ENCODE results near the gene RPS5. TPM values are rescaled to one million over a fixed set of nuclear protein-coding genes. Genes with fewer than 3 reads are reported as not detected.

The RPS5 gene
- total RNA-seq, 1 donor from 2014 or later = 634 TPM

DNA sequence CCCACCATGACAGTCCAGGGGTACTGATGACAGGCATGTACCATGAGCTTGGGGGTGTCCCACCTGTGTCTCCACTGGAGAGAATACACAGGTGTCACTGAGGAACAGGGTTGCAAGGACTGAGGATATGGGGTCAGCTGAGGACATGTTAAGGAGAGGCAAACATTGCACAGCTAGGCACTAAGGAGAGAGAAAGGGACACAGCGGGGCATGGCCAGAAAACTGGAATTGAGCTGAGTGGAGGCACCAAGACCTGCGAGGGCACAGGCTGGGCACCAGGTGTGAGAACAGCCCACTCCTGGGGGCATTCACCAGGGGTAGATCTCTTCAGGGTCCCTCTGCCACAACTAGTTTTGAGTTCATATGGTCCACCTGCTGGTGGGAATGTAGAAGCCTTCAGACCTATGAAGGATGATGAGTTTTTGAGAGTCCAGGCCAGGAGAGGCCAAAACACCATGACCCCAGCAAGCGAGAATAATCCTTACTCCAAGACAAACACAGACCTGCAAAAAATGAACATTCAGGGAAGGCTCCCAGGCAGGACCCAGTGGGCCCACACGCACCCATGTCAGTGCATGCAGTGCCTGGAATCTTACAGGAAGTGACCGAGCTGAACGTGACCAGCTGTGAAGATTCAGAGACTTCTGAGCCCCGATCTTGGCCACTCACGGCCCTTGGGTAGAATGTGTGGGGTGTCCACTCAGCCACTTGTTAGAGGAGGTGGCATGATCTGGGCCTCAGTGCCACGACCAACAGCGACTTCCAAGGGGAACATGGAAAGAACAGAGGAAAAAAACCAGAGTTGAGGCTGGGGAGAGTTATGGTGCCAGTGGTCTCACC is 20.0 kb downstream of the RPS5 start:
- TF ChIP-seq, protein P1, sequence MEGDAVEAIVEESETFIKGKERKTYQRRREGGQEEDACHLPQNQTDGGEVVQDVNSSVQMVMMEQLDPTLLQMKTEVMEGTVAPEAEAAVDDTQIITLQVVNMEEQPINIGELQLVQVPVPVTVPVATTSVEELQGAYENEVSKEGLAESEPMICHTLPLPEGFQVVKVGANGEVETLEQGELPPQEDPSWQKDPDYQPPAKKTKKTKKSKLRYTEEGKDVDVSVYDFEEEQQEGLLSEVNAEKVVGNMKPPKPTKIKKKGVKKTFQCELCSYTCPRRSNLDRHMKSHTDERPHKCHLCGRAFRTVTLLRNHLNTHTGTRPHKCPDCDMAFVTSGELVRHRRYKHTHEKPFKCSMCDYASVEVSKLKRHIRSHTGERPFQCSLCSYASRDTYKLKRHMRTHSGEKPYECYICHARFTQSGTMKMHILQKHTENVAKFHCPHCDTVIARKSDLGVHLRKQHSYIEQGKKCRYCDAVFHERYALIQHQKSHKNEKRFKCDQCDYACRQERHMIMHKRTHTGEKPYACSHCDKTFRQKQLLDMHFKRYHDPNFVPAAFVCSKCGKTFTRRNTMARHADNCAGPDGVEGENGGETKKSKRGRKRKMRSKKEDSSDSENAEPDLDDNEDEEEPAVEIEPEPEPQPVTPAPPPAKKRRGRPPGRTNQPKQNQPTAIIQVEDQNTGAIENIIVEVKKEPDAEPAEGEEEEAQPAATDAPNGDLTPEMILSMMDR (IDR thresholded peaks at IDR 0.05) = peak; percentile 65
- H3K4me1 Mint-ChIP-seq (ENCODE audit: low read depth) = peaks cover 34% of the 10 kb centered on the region
- no peaks in the 10 kb centered on the region for H3K36me3 Mint-ChIP-seq (ENCODE audit: low read depth)
- H3K27ac Mint-ChIP-seq (ENCODE audit: unreplicated experiment) = peak overlapping the region; percentile 77
- DNase-seq (ENCODE audit: low spot score) = no peak
- H3K27me3 Mint-ChIP-seq (ENCODE audit: low read depth) = no peaks in the 10 kb centered on the region
- no peaks in the 10 kb centered on the region for H3K9me3 Mint-ChIP-seq (ENCODE audit: low read depth)
- H3K4me3 Mint-ChIP-seq (ENCODE audit: unreplicated experiment) = peak overlapping the region; percentile 90

DNA sequence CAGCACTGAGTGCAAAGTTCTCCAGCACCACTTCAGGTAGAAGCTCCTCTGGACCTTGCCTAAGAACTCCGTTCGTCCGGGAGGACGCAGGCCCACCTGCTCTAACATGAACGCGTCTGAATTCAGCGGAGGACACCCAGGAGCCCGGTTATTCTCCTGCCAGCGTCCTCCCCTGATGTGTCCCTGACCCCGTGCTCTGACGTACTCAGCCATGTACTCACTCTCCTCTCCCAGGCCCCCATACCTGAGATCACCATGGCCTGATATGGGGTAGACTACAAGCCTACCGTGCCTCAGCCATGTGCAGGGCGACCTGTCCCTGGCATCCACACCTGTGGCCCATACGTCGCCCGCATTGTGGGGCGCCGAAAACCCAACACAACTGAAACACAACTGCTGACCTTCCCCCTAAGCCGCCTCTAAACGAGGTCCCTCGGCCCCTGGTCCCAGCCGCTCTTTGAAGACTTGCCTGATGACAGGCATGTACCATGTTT is 20.6 kb downstream of the RPS5 start:
- no peaks in the 10 kb centered on the region for H3K9me3 Mint-ChIP-seq (ENCODE audit: low read depth)
- H3K27ac Mint-ChIP-seq (ENCODE audit: unreplicated experiment) = peak overlapping the region; percentile 92
- H3K27me3 Mint-ChIP-seq (ENCODE audit: low read depth) = no peaks in the 10 kb centered on the region
- TF ChIP-seq, protein P1 (IDR thresholded peaks at IDR 0.05) = no peak
- peak overlapping the region; percentile 90 for H3K4me3 Mint-ChIP-seq (ENCODE audit: unreplicated experiment)
- H3K4me1 Mint-ChIP-seq (ENCODE audit: low read depth) = peaks cover 34% of the 10 kb centered on the region
- DNase-seq (ENCODE audit: low spot score) = no peak
- peaks cover 2% of the 10 kb centered on the region for H3K36me3 Mint-ChIP-seq (ENCODE audit: low read depth)

DNA sequence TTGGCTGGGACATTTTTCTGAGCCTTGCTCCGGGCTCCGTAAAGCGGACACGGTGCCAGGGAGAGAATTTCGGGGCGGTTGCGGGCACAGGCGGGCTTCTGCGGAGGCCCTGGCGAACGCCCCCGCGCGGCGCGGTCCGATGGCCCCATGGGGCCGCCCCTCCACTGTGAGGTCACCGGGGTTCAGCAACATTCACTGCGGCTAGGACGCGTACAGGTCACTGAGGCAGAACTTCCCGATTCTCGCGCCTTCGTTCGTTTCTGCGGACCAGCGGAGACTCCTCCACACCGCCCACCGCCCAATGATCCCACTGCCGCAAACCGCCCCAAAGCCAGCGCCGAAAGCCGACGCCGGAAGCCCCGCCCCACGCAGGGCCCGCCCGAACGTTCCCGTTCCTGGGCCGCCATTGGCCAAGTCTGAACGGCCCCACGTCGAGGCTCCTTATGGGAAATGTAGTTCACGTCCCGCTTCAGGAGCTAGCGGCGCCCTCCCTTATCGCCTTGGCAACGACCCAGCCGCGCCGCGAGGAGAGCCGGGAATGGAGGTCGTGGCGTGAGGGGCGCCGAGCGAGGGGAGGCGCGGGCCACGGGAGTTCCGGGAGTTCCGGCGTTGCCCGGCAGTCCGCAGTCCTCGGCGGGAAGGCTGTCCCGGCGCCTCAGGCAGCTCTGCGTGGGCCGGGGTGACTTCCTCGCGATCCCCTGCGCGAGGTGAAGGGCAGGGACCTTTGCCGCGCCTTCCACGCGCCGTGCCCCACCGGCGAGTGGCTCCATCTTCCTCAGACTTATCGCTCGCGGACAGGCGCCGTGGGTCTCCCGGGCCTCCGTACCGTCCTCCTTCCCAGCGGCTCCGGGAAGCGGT is 21.3 kb downstream of the RPS5 start, which contains the start of gene ZNF584:
TSS of gene ZNF584 (plus strand) at position 498 of the 858 bp plus-strand sequence. CDS start 499 bp downstream, outside the sequence.
- H3K9me3 Mint-ChIP-seq (ENCODE audit: low read depth) = no peaks in the 10 kb centered on the region
- H3K4me3 Mint-ChIP-seq (ENCODE audit: unreplicated experiment) = peak within 1 kb of the TSS; percentile 90
- peaks cover 32% of the 10 kb centered on the region for H3K4me1 Mint-ChIP-seq (ENCODE audit: low read depth)
- peak within 1 kb of the TSS; percentile 92 for H3K27ac Mint-ChIP-seq (ENCODE audit: unreplicated experiment)
- peaks cover 2% of the 10 kb centered on the region for H3K36me3 Mint-ChIP-seq (ENCODE audit: low read depth)
- TF ChIP-seq, protein P1 (IDR thresholded peaks at IDR 0.05) = peak; percentile 44
- peak; percentile 96 for DNase-seq (ENCODE audit: low spot score)
- H3K27me3 Mint-ChIP-seq (ENCODE audit: low read depth) = no peaks in the 10 kb centered on the region

DNA sequence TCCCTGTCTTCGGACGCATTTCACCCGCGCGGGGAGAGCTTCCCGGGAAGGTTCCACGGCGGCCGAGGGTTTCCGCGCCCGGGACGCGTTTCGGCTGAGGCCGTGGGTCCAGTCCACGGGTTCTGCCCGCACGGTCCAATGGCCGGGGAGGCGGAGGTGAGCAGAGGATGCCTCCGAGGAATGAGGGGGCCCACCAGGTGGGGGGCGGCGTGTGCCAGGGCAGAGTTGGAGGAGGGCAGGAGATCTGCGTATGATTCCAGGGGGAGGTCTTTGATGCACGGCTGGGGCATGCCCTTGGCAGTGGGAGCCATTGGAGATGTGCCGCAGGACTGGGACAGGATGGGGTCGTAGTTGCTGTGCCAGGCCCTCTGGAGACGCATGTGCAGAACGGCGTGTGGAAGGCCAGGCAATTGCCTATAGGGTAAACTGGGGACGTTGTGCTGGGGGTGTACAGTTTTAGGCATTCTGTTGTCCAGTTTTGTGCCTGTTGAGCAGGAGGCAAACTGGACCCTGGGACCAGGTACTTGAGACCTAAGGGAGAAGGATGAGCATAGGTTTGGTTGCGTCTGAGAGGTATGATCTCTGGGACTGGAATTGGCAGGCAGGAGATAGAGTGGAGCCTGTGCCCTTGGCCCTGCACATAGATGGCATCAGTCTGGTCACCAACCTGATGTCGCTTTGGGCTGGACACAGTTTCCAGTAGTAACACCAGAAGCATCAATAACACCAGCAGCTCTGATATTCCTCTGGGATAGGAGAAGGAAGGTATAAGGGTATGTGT is 22.1 kb downstream of the RPS5 start:
- Mint-ChIP-seq H3K4me1 (ENCODE audit: low read depth) (peaks cover 35% of the 10 kb centered on the region), H3K27me3 (ENCODE audit: low read depth) (no peaks in the 10 kb centered on the region), H3K36me3 (ENCODE audit: low read depth) (peaks cover 2% of the 10 kb centered on the region), H3K27ac (ENCODE audit: unreplicated experiment) (peak overlapping the region; percentile 76), H3K4me3 (ENCODE audit: unreplicated experiment) (peak overlapping the region; percentile 90), H3K9me3 (ENCODE audit: low read depth) (no peaks in the 10 kb centered on the region)
- TF ChIP-seq, protein P1 (IDR thresholded peaks at IDR 0.05) = no peak
- DNase-seq (ENCODE audit: low spot score) = no peak

Measured in chondrocyte (in vitro differentiated cells).